OCI-M2 (cell line): ENCODE results near the gene PEAK3.

Experiments used
- DNase-seq: peaks from one replicate; lab custom pipeline; 2025; ENCODE audit not compliant: unreplicated experiment; lab: John Stamatoyannopoulos, UW

Gene PEAK3

DNA sequence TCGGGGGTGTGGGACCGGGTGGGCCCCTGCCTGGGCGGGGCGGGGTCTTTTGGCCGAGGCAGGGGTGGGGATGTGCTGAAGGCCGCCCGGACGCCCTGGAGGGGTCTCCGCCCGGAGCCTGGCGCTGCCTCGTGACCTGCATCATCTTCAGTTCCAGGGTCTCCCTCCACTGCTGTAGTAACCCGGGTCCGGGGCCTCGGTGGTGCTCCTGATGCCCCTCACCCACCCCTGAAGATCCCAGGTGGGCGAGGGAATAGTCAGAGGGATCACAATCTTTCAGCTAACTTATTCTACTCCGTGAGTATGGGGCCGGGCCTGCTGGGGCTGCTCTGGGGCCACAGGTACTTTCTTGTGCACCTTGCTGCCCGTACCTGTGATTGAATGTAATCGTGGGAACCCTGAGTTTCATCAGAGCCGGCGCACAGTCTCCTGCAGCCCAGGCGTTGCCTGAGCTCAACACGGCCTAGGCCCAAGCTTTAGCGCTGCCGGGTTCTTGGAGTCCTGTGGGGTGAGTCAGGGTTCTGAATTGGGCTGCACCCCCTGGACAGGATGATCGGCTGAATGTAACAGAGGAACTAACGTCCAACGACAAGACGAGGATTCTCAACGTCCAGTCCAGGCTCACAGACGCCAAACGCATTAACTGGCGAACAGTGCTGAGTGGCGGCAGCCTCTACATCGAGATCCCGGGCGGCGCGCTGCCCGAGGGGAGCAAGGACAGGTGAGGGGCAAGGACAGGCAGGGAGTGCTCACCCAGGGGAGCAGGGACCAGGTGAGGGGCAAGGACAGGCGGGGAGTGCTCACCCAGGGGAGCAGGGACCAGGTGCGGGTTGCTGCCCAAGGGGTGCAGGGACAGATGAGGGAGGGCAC is 10.5 kb downstream of the PEAK3 start:
- DNase-seq, result no peak

DNA sequence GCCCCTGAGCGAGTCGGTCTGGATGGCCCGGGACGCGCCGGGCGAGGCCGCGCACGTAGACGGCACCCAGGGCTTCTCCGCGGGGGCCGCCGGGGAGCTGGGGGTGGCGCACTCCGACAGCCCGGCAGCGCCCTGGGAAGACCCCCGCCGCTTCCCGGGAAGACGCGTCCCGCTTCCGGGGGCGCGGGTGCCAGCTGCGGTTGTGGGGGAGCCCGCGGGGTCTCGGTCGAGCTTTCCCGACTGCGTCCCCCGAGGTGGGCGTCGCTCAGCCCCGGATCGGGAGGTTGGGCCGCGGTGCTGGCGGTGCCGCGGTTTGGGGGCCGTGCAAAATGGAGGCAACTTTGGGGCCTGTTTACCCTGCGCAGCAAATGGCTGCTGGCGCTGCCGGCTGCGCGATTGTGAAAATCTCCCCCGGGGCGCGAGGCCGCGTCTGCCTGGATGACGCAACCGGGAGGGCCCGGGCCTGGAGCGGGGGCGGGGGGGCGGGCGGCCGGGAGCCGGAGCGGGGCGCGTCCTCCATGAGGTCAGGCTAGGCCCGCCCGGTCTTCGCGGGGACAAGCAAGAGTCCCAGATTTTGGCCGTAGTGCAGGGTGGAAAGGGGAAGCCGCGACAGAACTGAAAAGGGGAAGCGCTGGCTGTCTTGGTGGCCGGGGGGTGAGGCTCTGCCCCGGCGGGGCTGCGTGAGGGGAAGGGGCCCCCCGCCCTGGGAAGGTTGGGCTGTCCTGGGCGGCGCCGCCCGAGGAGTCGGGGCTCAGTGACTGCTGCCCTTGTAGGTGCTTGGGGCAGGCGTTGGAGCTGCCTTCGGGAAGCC is 11.3 kb downstream of the PEAK3 start:
- DNase-seq, result no peak

DNA sequence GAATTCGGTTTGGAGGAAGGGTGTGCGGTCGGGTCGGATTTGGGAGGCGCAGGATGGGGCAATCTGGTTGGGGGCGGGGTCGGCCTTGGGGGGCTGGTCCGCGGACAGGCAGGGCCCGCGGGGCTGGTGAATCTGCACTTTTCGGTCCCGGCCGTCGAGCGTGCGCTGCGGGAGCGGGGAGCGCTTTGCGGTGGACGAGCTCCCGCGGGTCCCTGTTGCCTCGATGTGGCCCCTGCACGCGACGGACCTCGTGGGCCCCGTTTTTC is 11.9 kb downstream of the PEAK3 start:
- DNase-seq, result no peak

DNA sequence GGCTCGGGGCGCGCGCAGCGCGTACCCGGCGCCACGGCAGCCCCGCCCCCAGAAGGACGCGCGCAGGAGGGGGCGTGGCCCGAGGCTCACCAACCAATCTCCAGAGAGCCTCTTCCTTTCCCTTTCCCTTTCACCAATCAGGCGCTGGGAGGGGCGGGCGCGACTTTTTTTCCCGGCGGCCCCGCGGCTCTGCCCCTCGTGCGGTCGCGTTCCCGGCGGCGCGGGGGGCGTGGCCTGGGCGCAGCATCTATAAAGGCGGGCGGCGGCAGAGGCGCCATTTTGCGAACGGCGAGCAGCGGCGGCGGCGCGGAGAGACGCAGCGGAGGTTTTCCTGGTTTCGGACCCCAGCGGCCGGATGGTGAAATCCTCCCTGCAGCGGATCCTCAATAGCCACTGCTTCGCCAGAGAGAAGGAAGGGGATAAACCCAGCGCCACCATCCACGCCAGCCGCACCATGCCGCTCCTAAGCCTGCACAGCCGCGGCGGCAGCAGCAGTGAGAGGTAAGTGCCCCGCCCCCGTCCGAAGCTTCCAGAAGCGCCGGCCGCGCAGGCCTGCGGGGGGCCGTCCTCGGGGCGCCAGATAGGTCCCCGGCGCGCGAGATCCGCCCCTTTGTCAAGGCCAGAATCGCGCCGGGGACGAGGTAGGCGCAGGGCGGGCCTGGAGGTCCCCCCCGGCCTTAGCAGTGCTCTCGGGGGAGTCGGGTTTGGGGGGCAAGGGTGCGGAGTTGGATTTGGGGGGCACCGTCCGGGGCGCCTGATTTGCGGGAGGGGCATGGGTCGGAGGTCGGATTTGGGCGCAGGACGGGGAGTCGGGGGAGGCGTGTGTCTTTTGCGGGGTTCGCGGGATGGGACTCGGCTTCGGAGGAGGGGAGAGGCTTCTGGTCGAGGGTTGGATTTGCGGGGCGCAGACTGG is 12.5 kb downstream of the PEAK3 start:
- DNase-seq, result peak; percentile 52

DNA sequence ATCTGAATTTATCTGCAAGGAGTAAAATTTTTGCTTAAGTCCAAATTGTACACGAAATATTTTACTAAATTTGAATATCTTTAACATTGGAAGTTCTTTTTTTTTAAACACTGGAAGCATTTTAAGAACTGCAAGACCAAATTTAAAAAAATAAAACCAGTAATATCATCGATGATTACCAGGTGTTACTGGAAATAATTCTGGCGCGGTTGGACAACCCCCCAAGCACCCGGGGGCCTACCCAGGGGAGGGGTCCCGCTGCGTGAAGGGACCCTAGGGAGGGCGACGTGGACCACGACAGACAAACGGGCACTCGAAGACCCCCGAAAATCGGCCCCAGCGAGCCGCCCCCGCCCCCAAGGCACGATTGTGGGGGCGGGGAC is 13.1 kb downstream of the PEAK3 start:
- no peak for DNase-seq

DNA sequence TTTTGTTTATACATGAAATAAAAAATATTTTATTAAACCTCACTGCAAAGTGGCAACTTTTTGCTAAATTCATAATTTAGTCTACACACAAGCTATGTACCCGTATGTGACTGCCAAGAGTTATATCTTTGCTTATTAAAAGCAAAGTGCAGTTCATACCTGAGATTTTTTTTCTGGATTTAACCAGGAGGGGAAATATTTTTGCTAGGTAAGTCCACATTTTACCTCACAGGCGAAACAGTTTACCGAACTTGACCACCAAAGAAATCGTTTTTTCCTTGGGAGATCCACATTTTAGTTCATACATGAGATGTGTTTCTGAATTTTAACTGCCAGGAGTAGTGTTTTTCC is 13.5 kb downstream of the PEAK3 start:
- no peak for DNase-seq

DNA sequence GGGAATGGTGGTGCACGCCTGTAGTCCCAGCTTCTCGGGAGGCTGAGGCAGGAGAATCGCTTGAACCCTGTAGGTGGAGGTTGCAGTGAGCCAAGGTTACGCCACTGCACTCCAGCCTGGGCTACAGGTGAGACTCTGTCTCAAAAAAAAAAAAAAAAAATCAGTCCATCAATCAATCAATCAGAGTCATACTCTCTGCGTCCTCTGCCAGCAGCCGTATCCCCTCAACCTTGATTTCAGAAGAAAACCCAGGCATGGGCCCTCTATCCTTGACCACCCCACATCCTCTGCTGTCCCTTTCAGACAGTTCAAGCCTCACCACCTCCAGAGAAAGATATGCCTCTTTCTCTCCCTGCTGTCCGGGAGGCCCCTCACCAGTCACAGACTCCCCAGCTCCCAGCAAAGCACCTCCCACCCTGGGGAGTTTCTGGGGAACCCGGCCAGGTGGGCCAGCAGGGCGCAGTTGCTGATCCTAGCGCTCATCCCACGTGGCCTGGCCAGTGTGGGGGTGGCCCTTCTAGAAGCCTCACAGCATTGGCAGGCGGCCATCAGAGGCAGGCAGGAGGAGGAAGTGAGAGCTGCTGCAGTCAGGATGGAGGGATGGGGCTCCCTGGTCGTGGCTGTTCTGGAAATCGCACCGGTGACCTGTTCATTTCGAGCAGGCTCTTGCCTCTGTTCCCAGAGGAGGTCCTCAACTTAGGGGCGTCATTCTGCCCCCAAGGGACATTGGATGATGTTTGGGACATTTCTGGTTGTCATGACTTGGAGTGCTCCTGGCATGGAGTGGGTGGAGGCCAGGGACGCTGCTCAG is 15.6 kb downstream of the PEAK3 start:
- DNase-seq, result no peak

DNA sequence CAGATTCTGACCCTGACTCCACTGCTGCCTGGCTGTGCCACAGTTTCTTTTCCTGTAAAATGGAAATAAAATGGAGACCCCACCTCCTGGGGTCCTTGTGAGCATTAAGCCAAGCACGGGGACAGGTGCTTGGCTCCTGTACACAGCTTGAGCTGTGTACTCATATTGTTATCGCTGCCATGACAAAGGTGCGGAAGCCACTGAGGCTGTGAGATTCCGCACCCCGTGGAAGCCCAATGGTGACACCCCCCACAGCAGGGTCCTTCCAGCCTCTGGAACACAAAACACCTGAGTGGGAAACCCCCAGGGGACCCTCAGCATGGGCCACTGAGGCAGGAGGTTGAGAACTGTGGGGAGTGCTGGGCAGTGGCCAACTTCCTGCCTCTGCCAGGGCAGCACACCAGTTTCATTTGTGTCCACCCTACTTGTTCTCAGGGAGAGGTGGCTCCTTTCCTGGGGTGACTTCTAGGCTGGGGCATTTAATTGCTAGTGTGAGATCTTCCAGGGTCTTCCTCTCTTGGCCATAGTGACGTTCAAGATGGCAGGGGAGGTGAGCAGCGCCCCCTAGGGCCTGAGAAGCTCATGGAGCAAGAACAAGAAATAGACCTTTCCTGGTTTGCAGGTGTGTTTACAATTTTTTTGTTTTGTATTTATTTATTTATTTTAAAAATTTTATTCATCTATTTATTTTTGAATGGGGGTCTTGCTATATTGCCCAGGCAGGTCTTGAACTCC is 20.4 kb downstream of the PEAK3 start:
- DNase-seq, result no peak

DNA sequence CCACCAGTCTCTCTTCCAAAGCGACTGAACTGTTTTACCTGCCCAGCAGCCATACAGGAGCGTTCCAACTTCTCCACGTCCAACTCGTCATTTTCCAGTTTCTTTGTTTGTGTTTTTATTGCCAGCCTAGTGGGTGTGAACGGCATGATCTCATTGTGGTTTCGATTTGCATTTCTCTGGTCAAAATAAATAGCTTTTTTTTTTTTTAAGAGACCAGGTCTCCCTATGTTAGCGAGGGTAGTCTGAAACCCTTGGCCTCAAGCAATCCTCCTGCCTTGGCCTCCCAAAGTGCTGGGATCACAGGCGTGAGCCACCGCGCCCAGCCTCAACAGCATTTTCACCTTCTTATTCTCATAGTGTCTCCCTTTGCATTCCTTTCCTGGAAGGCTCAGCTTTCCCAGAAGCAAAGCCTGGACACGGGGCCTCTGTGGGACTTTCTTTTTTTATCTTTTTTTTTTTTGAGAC is 21.6 kb downstream of the PEAK3 start:
- DNase-seq, result no peak

DNA sequence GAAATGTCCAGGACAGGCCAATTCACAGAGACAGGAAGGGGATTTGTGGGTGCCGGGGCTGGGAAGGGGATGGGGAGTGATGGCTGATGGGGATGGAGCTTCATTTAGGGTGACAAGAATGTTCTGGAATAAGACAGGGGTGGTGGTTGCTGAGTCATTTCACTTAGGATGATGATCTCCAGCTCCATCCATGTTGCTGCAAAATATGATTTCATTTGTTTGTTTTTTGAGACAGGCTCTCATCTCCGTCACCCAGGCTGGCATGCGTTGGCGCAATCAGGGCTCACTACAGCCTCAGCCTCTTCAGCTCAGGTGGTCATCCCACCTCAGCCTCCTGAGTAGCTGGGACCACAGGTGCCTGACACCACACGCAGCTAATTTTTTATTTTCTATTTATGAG is 22.6 kb downstream of the PEAK3 start:
- no peak for DNase-seq

DNA sequence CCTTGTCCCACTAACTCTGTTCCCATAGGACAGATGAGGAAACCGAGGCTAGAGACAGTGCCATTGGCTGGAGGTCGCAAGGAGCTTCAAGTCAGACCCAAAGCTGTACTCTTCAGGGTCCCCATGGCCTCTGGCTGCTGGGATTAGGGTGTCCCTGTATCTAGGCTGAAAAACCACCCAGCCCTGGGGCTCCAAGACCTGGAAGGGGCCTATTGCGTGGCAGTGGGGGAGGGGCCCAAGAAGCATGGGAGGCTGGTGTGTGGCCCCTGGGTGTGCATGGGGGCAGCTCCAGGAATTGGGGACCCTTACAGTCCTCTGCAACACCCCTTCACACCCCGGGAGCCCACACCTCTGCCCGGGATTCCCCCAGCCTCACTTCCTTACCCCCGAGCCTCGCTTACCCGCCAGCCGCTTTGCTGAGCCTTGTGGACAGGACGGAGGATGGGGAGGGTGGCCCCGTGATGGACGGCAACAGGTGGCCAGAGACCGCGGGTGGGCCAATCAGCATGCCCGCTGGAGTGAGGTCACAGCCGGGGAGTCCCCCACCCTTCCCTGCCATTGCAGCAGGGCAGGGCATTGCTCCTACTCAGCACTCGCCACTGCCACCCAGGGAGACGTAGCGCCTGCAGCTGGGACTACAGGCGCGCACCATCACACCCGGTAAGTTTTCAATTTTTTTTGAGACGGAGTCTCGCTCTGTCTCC is 25.8 kb downstream of the PEAK3 start, which contains the start of gene JSRP1:
TSS of gene JSRP1 (minus strand) at position 436 of the 704 bp plus-strand sequence. CDS start 1,103 bp downstream, outside the sequence.
- DNase-seq, result no peak

DNA sequence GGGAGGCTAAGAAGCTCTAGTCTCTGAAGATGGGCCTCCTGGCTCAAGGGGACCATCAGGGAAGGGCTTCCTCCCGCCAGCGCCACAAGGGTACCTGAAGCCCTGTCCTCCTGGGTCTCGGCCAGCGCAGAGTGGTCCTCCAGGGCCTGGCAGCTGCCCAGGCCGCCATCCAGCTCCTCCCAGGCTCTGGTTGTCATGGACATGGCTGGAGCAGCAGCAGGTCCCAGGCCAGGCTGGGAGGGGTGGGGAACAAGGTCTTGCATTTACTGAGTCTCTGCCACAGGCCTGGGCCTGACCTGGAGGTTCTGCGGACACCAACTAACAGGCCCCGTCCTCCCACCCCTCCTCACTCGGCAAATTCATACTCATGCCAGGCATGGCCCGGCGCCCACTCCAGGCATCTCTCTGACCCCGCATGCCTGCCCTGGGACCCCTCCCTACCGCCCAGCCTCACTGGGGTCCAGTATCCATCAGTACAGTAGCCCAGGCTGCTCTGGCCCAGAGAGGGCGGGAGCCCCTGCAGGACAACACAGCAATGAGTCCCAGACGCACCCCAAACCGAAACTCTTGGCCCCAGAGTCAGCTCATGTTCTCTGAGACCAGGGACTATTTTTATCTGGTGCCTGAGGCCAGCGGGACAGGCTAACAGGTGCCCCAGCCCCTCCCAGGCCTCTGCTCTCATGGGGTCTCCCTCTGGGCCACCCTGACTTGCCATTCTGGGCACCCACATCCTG is 26.7 kb downstream of the PEAK3 start:
- no peak for DNase-seq

DNA sequence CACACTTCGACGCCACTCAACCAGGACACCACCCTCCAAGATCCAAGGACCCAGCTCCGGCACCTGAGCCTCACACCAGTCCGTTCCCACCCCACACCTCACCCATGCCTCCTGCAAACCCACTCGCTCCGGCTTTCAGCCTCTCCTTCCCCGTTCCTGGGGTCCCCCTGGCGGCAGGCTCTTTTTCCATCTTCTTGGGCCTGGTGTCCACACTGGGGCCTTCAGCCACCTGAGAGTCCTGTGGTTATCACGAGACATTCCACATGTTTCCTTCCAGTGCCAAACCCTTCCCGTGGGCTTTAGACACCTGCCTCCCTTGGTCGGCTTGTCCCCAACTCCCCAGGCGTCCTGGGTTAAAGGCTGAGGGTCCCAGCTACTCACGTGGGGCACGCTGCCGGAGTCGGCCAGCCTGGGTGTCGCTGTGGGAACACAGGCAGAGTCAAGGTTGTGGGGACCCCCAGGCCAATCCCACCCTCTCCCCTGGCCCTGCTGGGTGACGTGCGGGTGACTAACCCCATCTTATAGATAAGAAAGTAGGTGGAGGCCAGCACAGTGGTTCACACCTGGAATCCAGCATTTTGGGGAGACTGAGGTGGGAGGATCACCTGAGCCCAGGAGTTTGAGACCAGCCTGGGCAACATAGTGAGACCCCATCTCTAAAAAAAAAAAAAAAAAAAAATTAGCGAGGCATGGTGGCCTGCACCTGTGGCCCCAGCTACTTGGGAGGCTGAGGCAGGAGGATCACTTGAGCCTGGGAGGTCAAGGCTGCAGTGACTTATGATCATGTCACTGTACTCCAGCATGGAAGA is 27.7 kb downstream of the PEAK3 start:
- no peak for DNase-seq

DNA sequence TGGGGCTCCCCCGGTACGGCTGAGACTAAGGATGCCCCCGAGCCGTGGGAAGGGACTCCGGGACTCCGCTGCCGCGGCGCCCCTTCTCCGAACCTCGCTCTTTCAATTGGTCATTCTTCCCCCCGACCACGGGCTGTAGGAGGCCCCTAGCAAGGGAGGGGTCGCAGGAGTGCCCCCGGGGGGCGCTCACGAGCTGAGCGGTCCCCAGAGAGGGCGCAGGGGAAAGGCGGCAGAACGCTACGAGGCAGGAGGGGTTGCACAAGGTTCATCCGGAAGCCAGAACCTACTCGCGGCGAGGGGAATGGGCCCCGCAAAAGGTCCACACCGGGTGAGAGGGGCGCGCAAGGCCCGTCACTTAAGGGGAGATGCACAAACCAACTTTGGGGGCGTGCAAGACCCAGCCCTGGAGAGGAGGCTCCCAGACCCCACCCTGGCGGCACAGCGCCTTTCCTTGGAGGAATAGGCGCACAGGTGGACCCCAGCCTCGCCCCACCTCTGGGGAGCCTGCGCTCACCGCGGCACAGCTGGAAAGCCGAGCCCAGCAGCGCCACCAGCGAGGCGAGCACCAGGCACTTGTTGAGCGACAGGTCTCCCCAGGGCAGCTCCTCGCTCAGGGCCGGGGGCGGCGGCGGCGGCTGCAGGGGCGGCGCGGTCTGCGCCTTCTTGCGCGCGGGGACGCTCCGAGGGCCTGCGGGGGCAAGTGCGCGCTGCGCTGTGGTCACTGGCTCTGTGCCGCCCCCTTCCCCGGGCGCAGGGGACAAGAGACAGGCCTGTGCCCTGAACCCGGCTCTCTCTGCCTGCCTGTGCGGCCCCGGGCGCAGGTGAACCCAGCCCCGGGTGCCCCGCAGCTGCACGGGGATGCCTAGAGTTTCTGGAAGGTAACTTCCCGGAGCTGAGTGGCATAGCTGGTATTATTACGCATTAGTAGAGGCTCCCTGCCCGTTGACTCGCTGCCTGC is 28.6 kb downstream of the PEAK3 start:
- no peak for DNase-seq

DNA sequence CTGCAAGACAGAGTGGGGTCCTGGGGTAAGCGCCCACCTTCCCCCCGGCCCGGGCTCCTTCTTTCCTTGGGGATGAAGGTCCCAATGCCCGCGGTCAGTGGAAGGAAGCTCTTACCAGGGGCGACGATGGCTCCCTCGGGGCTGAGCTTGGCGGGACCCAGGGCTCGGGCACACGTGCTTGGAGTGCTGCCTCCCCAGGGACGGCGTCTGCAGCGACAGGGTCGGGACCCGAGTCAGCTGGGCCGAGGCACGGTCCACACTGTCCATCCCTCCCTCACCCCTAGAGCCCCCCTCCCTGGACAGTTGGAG is 29.2 kb downstream of the PEAK3 start:
- no peak for DNase-seq

DNA sequence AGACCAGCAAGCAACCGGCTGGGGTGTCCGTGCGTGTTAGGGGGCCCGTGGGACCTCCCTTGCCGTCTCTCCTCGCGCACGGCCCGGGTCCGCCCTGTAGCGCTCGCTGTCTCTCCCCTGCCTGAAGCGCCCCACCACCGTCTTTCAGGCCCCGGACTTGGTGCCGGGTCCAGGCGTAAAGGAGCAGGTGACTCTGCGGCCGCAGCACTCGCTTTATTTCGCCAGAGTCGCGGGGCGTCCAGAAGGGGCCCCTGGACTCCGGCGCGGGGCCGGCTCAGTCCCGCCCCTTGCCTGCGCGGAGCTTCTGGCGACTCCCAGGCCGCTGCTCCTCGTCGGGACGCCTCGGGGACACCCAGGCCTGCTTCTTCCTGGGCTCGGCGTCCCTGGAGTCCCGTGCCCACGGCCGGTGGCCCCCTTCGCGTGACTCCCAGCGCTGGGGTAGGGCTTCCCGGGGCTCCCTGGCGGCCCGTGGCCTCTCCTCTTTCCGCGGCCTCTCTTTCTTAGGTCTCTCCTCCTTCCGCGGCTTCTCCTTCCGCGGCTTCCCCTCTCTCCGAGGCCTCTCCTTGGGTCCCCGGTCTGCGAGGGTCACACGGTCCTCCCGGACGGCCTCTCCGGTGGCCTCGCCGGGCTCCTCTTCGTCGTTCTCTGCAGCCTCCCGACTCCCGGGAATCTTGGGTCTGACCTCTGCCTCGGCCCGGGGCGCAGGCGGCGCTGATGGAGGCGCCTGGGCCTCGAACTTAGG is 29.7 kb downstream of the PEAK3 start:
- no peak for DNase-seq
